HG03442 (cell line): Measurements from ENCODE around the gene ERBB4.

Experiments
- ATAC-seq: cut with Tn5 transposase; IDR thresholded peaks from one replicate; pipeline ENCODE4 v1.9.1; 2021; ENCODE audit warnings: mild to moderate bottlenecking, moderate library complexity; ENCODE audit not compliant: unreplicated experiment

ERBB4 gene

GRCh38 chr2:212364112-212364985 is 174.3 kb downstream of the ERBB4 start:
- ATAC-seq, result no peak

- ATAC-seq, result no peak
Measured at GRCh38 chr2:212361174-212361756, 177.3 kb downstream of the ERBB4 start.

- no peak for ATAC-seq
Measured at GRCh38 chr2:212360068-212360460, 178.5 kb downstream of the ERBB4 start.

GRCh38 chr2:212359425-212360067 is 179.1 kb downstream of the ERBB4 start:
- ATAC-seq, result no peak

GRCh38 chr2:212357606-212358005 is 181.0 kb downstream of the ERBB4 start:
- ATAC-seq, result no peak

GRCh38 chr2:212354382-212354781 is 184.2 kb downstream of the ERBB4 start:
- ATAC-seq, result no peak

GRCh38 chr2:212348501-212348900 is 190.1 kb downstream of the ERBB4 start:
- ATAC-seq, result no peak

- no peak for ATAC-seq
Measured at GRCh38 chr2:212346865-212347264, 191.7 kb downstream of the ERBB4 start.

GRCh38 chr2:212345966-212346365 is 192.6 kb downstream of the ERBB4 start:
- no peak for ATAC-seq

GRCh38 chr2:212344131-212344530 is 194.5 kb downstream of the ERBB4 start:
- ATAC-seq, result no peak

GRCh38 chr2:212343167-212343566 is 195.4 kb downstream of the ERBB4 start:
- no peak for ATAC-seq

GRCh38 chr2:212337486-212338343 is 200.9 kb downstream of the ERBB4 start:
- ATAC-seq, result no peak

GRCh38 chr2:212337036-212337435 is 201.6 kb downstream of the ERBB4 start:
- no peak for ATAC-seq

GRCh38 chr2:212330263-212330662 is 208.3 kb downstream of the ERBB4 start:
- ATAC-seq, result no peak

GRCh38 chr2:212328712-212329496 is 209.7 kb downstream of the ERBB4 start:
- ATAC-seq, result no peak

GRCh38 chr2:212328136-212328535 is 210.5 kb downstream of the ERBB4 start:
- ATAC-seq, result no peak

- ATAC-seq, result no peak
Measured at GRCh38 chr2:212327171-212327809, 211.3 kb downstream of the ERBB4 start.

- ATAC-seq, result no peak
Measured at GRCh38 chr2:212318636-212319035, 220.0 kb downstream of the ERBB4 start.

- no peak for ATAC-seq
Measured at GRCh38 chr2:212314680-212315079, 223.9 kb downstream of the ERBB4 start.
